ENCODE data around the gene TMEM253.

Gene TMEM253

GRCh38 chr14:21093769-21094681 is 6.8 kb upstream of the TMEM253 start:
- Mint-ChIP-seq H3K4me3 (peak overlapping the region; percentile 34 to 44 (median 35)), H3K27ac (peak overlapping the region; percentile 81 to 90 (median 84)), H3K4me1 (peaks cover 62% of the 10 kb centered on the region), H3K9me3 (no peaks in the 10 kb centered on the region), H3K36me3 (ENCODE audit: low read depth) (peaks cover 26% of the 10 kb centered on the region), H3K27me3 (ENCODE audit: low read depth) (no peaks in the 10 kb centered on the region)
- TF ChIP-seq CTCF (IDR thresholded peaks at IDR 0.05; ENCODE audit: unreplicated experiment in 3 of 3): peak; percentile 27 to 39 (median 35)

GRCh38 chr14:21095430-21096205 is 5.2 kb upstream of the TMEM253 start:
- H3K27me3 Mint-ChIP-seq (ENCODE audit: low read depth): no peaks in the 10 kb centered on the region
- no peak for TF ChIP-seq CTCF (IDR thresholded peaks at IDR 0.05; ENCODE audit: unreplicated experiment in 3 of 3)
- H3K27ac Mint-ChIP-seq: peak overlapping the region; percentile 81 to 90 (median 84)
- H3K4me3 Mint-ChIP-seq: peak overlapping the region; percentile 89 to 94 (median 94)
- no peaks in the 10 kb centered on the region for H3K9me3 Mint-ChIP-seq
- H3K36me3 Mint-ChIP-seq (ENCODE audit: low read depth): peaks cover 13% of the 10 kb centered on the region
- peaks cover 71% of the 10 kb centered on the region for H3K4me1 Mint-ChIP-seq

GRCh38 chr14:21096438-21096837 is 4.4 kb upstream of the TMEM253 start:
- H3K27me3 Mint-ChIP-seq (ENCODE audit: low read depth): no peaks in the 10 kb centered on the region
- H3K4me1 Mint-ChIP-seq: peaks cover 69% of the 10 kb centered on the region
- TF ChIP-seq CTCF (IDR thresholded peaks at IDR 0.05; ENCODE audit: unreplicated experiment in 3 of 3): no peak
- no peaks in the 10 kb centered on the region for H3K9me3 Mint-ChIP-seq
- H3K27ac Mint-ChIP-seq: peak overlapping the region; percentile 81 to 90 (median 84)
- H3K36me3 Mint-ChIP-seq (ENCODE audit: low read depth): peaks cover 7% of the 10 kb centered on the region
- peak overlapping the region; percentile 89 to 94 (median 94) for H3K4me3 Mint-ChIP-seq

- Mint-ChIP-seq H3K4me3 (peak overlapping the region; percentile 89 to 94 (median 94)), H3K9me3 (no peaks in the 10 kb centered on the region), H3K27me3 (ENCODE audit: low read depth) (no peaks in the 10 kb centered on the region)
These were observed 3.8 kb upstream of the TMEM253 start for GRCh38 chr14:21096978-21097635.

More at GRCh38 chr14:21096978-21097635, 3.8 kb upstream of the TMEM253 start:
- no peak for TF ChIP-seq CTCF (IDR thresholded peaks at IDR 0.05; ENCODE audit: unreplicated experiment in 3 of 3)
- Mint-ChIP-seq H3K27ac (peak overlapping the region; percentile 81 to 90 (median 84)), H3K4me1 (peaks cover 69% of the 10 kb centered on the region), H3K36me3 (ENCODE audit: low read depth) (peaks cover 4% of the 10 kb centered on the region)

All from nephron (organoid).